Astrocyte of the spinal cord (primary cell): Measurements from ENCODE around the gene RPS6KA3.
"Not testable (repeated sequence)": the region's sequence is repeated elsewhere in the genome, so short reads cannot be mapped to it uniquely, and the experiment has no call there.

Experiments
- DNase-seq: peaks from one replicate; pipeline ENCODE4 v3.0.0; 2011; ENCODE audit warnings: low read depth, low spot score
- H3K4me3 ChIP-seq: 2 replicates; pipeline ENCODE4 v1.5.1; 2011; ENCODE audit warnings: low read depth, mild to moderate bottlenecking, low read length, moderate library complexity
- CTCF ChIP-seq: IDR thresholded peaks from 2 replicates; pipeline ENCODE4 v1.5.1; 2012; ENCODE audit warnings: low read depth, mild to moderate bottlenecking, low read length, inconsistent platforms
- in situ Hi-C: cut with HindIII; loops from 2 replicates; pipeline ENCODE4 v1.10.0; 2017; ENCODE audit warnings: low sequenced_read_pairs

RPS6KA3 gene

GRCh38 chrX:20254712-20255299 lies 11.9 kb downstream of the RPS6KA3 start:
- peak; percentile 36 for DNase-seq
- H3K4me3 ChIP-seq: no peak overlapping the region
- TF ChIP-seq CTCF: no peak
- in situ Hi-C loops: no loop called here

GRCh38 chrX:20253232-20253543 lies 13.5 kb downstream of the RPS6KA3 start:
- TF ChIP-seq CTCF: no peak
- in situ Hi-C loops: no loop called here
- H3K4me3 ChIP-seq: no peak overlapping the region
- no peak for DNase-seq

GRCh38 chrX:20252381-20253231 lies 14.1 kb downstream of the RPS6KA3 start:
- no peak overlapping the region for H3K4me3 ChIP-seq
- in situ Hi-C loops: no loop called here
- TF ChIP-seq CTCF: peak; percentile 66
- DNase-seq: peak; percentile 44

- no peak for DNase-seq
- TF ChIP-seq CTCF: no peak
- in situ Hi-C loops: no loop called here
- H3K4me3 ChIP-seq: no peak overlapping the region
These were observed 15.0 kb downstream of the RPS6KA3 start for GRCh38 chrX:20251691-20252090.

- in situ Hi-C loops, DNase-seq, H3K4me3 ChIP-seq: not testable (repeated sequence)
These were observed 16.6 kb downstream of the RPS6KA3 start for GRCh38 chrX:20250146-20250545.

- no peak for TF ChIP-seq CTCF
These were observed 18.0 kb downstream of the RPS6KA3 start for GRCh38 chrX:20248592-20249192.

GRCh38 chrX:20244931-20245330 lies 21.8 kb downstream of the RPS6KA3 start:
- in situ Hi-C loops: no loop called here
- H3K4me3 ChIP-seq: no peak overlapping the region
- peak; percentile 27 for DNase-seq
- TF ChIP-seq CTCF: no peak

More at GRCh38 chrX:20248592-20249192, 18.0 kb downstream of the RPS6KA3 start:
- no peak overlapping the region for H3K4me3 ChIP-seq
- in situ Hi-C loops: no loop called here
- no peak for DNase-seq
